Prostate gland (tissue), 2 donors: Measurements from ENCODE around the gene LARGE1. TPM values are rescaled to one million over a fixed set of nuclear protein-coding genes. Genes with fewer than 3 reads are reported as not detected.

Experiments
- DNase-seq: peaks from one replicate; pipeline ENCODE4 v3.0.0-alpha.2; 2019; ENCODE audit warnings: low spot score
- H3K27ac ChIP-seq, 2 donors: fragments of 200-600 bp; sonication (generic); 2 replicates each; pipeline ENCODE4 v1.5.1; 2017 to 2019
- H3K27me3 ChIP-seq: fragments of 200-600 bp; sonication (generic); replicated peaks from 2 replicates; pipeline ENCODE4 v1.5.1; 2019; ENCODE audit not compliant: insufficient read depth
- H3K36me3 ChIP-seq, 2 donors: fragments of 200-600 bp; sonication (generic); 1 replicate in 1 of 2; 2 replicates in 1 of 2; pipeline versions ENCODE4 v1.5.1 to v1.8.1; 2017 to 2019
- H3K4me1 ChIP-seq: fragments of 200-600 bp; sonication (generic); replicated peaks from 2 replicates; pipeline ENCODE4 v1.5.1; 2019
- H3K4me3 ChIP-seq, 2 donors: fragments of 200-600 bp; sonication (generic); 2 replicates each; pipeline ENCODE4 v1.5.1; 2017 to 2019
- H3K9me3 ChIP-seq: fragments of 200-600 bp; sonication (generic); 2 replicates; pipeline ENCODE4 v1.5.1; 2017
- POLR2A ChIP-seq: fragments of 450-650 bp; IDR thresholded peaks from one replicate; pipeline ENCODE4 v1.6.1; 2016; ENCODE audit warnings: antibody characterized with exemption, mild to moderate bottlenecking
- POLR2AphosphoS5 ChIP-seq: sonication (generic); formaldehyde crosslinking; IDR thresholded peaks from one replicate; pipeline ENCODE4 v1.6.1; 2017; ENCODE audit warnings: antibody characterized with exemption
- WGBS: methylation state at CpG from one replicate; pipeline ENCODE4 v1.1.5; 2018; 5-methylcytosine and 5-hydroxymethylcytosine counted together
- intact Hi-C: fragments of 100-400 bp; cut with DNase I; formaldehyde crosslinking; loops from one replicate; pipeline ENCODE4 v1.14.2; 2022
- total RNA-seq, 2 donors: library from RNA; depleted of rRNA; stranded (reverse); fragments of >200 nt; gene quantifications; one replicate each; pipeline ENCODE4 v1.1.0, GENCODE V29; 2016
- TF ChIP-seq, protein P1 (sequence below), 4 experiments: fragments of 200-600 bp in 2 of 4; fragments of 450-650 bp in 2 of 4; sonication (generic) in 2 of 4; IDR thresholded peaks; 1 replicate in 3 of 4; 2 replicates in 1 of 4; pipeline ENCODE4 v1.5.1; 2016 to 2019; ENCODE audit warnings: antibody characterized with exemption in 4 of 4, mild to moderate bottlenecking in 2 of 4, moderate library complexity in 2 of 4

LARGE1 gene
- total RNA-seq, 2 donors from 2014 or later: 18.6 to 37.4 TPM

DNA sequence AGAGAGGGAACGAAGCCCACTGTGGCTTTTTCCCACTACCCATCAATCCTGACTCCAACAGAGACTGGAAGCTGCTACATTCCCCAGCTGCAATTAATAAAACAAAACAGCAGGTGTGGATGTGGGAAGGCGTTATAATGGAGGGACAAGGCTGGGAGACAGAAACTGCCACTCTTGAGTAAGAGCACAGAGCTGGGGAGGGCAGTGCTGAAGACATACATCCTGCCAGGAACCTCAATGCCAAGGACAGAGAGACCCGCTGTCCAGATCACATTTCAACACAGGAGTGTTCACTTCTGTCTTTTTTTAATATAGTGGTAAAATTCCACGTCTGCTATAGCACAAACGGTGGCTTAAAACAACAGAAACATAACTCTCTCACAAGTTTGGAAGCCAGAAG, 94.5 kb downstream of the LARGE1 start:
- Histone ChIP-seq H3K4me3 (no peak overlapping the region), H3K4me1 (no peaks in the 10 kb centered on the region), H3K27ac (peak overlapping the region; percentile 30 to 43), H3K9me3 (no peaks in the 10 kb centered on the region), H3K27me3 (no peaks in the 10 kb centered on the region), H3K36me3 (no peaks in the 10 kb centered on the region)
- no peak for TF ChIP-seq POLR2A
- intact Hi-C loops: no loop called here
- DNase-seq: no peak
- WGBS: 66% methylated on average over 5 of the region's 5 CpGs

DNA sequence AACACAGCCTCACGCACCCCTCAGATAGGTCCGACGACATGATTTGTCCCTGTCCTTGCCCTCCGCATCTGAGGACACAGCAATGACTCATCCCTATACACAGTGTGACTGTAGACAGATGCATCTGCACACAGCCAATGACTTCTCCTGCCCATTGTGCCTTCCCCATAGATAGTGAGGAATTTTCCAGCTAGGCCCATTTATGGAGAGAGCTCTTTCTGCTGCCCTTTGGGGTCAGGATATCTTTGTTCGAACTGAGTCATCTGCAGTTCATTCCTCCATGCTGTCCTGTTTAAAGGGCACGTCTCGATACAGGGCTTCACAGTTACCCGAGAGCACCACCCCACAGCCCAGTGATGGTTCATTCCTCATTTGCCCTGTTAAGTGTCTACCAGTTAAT, 96.7 kb downstream of the LARGE1 start:
- no peak for DNase-seq
- H3K4me3 ChIP-seq: no peak overlapping the region
- H3K9me3 ChIP-seq: no peaks in the 10 kb centered on the region
- no peaks in the 10 kb centered on the region for H3K4me1 ChIP-seq
- WGBS: 63% methylated on average over 8 of the region's 8 CpGs
- no peak overlapping the region for H3K27ac ChIP-seq
- H3K27me3 ChIP-seq: no peaks in the 10 kb centered on the region
- no peaks in the 10 kb centered on the region for H3K36me3 ChIP-seq
- TF ChIP-seq POLR2AphosphoS5: no peak
- TF ChIP-seq POLR2A: no peak
- TF ChIP-seq, protein P1, sequence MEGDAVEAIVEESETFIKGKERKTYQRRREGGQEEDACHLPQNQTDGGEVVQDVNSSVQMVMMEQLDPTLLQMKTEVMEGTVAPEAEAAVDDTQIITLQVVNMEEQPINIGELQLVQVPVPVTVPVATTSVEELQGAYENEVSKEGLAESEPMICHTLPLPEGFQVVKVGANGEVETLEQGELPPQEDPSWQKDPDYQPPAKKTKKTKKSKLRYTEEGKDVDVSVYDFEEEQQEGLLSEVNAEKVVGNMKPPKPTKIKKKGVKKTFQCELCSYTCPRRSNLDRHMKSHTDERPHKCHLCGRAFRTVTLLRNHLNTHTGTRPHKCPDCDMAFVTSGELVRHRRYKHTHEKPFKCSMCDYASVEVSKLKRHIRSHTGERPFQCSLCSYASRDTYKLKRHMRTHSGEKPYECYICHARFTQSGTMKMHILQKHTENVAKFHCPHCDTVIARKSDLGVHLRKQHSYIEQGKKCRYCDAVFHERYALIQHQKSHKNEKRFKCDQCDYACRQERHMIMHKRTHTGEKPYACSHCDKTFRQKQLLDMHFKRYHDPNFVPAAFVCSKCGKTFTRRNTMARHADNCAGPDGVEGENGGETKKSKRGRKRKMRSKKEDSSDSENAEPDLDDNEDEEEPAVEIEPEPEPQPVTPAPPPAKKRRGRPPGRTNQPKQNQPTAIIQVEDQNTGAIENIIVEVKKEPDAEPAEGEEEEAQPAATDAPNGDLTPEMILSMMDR (IDR thresholded peaks at IDR 0.05): no peak
- intact Hi-C loops: no loop called here

DNA sequence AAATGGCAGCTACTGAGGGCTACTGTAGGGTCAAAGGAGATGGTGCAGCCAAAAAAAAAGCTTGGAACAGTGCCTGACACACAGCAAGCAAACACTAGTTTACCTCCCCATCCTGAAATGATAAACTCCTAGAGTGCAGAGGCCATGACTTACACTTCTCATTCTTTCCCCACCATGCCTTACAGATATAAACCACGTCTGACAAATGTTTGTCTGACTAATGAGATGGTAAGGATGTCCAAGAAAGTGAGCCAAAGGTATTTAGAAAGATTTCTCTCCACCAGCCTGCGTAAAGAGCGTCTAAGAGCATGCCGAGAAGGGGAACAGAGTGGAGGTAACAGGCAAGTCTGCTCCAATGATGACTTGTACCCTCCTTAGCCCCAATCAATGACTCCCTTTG, 99.0 kb downstream of the LARGE1 start:
- H3K27ac ChIP-seq: no peak overlapping the region
- H3K36me3 ChIP-seq: no peaks in the 10 kb centered on the region
- DNase-seq: no peak
- TF ChIP-seq, protein P1 (IDR thresholded peaks at IDR 0.05): no peak
- TF ChIP-seq POLR2AphosphoS5 (no peak), POLR2A (no peak)
- 79% methylated on average over 4 of the region's 4 CpGs for WGBS
- no peak overlapping the region for H3K4me3 ChIP-seq
- H3K4me1 ChIP-seq: no peaks in the 10 kb centered on the region
- intact Hi-C loops: no loop called here
- no peaks in the 10 kb centered on the region for H3K9me3 ChIP-seq
- H3K27me3 ChIP-seq: no peaks in the 10 kb centered on the region

DNA sequence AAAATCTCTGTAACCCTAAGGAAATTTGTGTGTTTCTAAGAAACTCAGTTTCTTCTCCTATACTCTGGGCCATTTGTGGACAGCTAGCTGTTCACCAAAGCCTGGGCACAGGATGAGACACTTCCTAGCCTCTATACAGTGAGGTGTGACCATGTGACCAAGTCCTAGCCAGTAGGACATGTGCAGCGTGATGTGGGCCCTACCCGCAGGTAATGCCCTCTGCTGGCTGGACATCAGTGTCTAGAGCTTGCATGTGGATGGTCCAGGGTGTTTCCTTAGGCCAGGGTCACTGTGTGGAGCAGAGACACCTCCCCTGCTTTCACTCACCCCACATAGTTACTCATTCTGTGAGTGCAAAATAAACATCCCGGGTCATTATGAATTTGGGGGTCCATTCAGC, 100.5 kb downstream of the LARGE1 start:
- WGBS: 85% methylated on average over 3 of the region's 3 CpGs
- Histone ChIP-seq H3K9me3 (no peaks in the 10 kb centered on the region), H3K27ac (no peak overlapping the region), H3K4me1 (no peaks in the 10 kb centered on the region), H3K27me3 (no peaks in the 10 kb centered on the region), H3K4me3 (no peak overlapping the region), H3K36me3 (no peaks in the 10 kb centered on the region)
- TF ChIP-seq POLR2AphosphoS5 (no peak), POLR2A (no peak)
- TF ChIP-seq, protein P1 (IDR thresholded peaks at IDR 0.05): no peak
- DNase-seq: no peak
- intact Hi-C loops: no loop called here

DNA sequence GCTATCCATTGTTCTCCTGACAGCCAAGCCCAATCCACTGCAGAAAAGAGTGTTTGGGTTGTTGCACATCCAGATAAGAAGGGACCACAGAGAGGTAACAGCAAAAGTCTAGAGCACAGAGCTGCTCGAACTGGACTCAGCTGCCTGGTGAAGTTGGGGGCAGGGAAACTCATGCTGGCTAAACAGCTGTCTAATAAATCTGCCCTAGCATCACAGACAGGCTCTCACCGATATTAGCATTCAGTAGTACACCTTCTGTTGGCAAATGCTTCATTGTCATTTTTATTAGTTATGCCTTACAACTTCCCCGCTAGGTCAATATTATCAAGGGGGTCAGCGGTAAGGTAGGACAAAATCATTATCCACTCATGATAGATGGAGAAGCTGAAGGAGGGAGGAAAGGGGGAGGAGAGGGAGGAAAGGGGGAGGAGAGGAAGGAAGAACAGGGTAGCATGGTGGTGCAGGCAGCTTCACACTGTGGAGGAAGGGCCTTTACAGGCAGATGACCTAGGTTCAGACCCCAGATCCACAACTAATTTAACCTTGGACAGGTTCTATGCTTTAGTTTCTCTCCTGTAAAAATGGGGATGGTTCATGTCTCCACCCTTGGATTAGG, 102.7 kb downstream of the LARGE1 start:
- 59% methylated on average over 4 of the region's 4 CpGs for WGBS
- no peak for DNase-seq
- Histone ChIP-seq H3K4me3 (no peak overlapping the region), H3K27ac (no peak overlapping the region), H3K4me1 (no peaks in the 10 kb centered on the region), H3K36me3 (no peaks in the 10 kb centered on the region), H3K9me3 (no peaks in the 10 kb centered on the region), H3K27me3 (no peaks in the 10 kb centered on the region)
- TF ChIP-seq POLR2AphosphoS5 (no peak), POLR2A (no peak)
- TF ChIP-seq, protein P1 (IDR thresholded peaks at IDR 0.05): no peak
- intact Hi-C loops: no loop called here
